ENCODE measurements around the gene CLEC2B.

The CLEC2B gene

GRCh38 chr12:9881246-9881645 lies 12.1 kb upstream of the CLEC2B start, which contains the start of gene KLRF2:
TSS of gene KLRF2 (plus strand) at chr12:9881489. CDS start at chr12:9881596, 107 bp downstream.
- POLR2A ChIA-PET: no interaction called here

More at GRCh38 chr12:9881246-9881645, 12.1 kb upstream of the CLEC2B start, which contains the start of gene KLRF2:
- no peak within 1 kb of the TSS for H3K27ac ChIP-seq (ENCODE audit: extremely low read depth, low read depth, low read length)
- no peak within 1 kb of the TSS for H3K4me3 ChIP-seq (ENCODE audit: low read depth, low read length)
- no peaks in the 10 kb centered on the region for H3K9me3 ChIP-seq (ENCODE audit: control insufficient read depth, insufficient read depth, low read depth, low read length)
- CTCF ChIA-PET: no interaction called here
- no peaks in the 10 kb centered on the region for H3K36me3 ChIP-seq (ENCODE audit: control insufficient read depth in 2 of 2, insufficient read depth in 1 of 2, low read length in 2 of 2)
- H3K4me1 ChIP-seq (ENCODE audit: control insufficient read depth, insufficient read depth, low read length): no peaks in the 10 kb centered on the region
- TF ChIP-seq, protein P1, sequence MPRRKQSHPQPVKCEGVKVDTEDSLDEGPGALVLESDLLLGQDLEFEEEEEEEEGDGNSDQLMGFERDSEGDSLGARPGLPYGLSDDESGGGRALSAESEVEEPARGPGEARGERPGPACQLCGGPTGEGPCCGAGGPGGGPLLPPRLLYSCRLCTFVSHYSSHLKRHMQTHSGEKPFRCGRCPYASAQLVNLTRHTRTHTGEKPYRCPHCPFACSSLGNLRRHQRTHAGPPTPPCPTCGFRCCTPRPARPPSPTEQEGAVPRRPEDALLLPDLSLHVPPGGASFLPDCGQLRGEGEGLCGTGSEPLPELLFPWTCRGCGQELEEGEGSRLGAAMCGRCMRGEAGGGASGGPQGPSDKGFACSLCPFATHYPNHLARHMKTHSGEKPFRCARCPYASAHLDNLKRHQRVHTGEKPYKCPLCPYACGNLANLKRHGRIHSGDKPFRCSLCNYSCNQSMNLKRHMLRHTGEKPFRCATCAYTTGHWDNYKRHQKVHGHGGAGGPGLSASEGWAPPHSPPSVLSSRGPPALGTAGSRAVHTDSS (tag by site-specific recombination; IDR thresholded peaks at IDR 0.05): no peak
- TF ChIP-seq PRDM2 (tag by site-specific recombination; IDR thresholded peaks at IDR 0.05; ENCODE audit: borderline replicate concordance) (no peak), EGR2 (tag by site-specific recombination; IDR thresholded peaks at IDR 0.05; ENCODE audit: low read depth) (no peak), ZNF610 (tag by site-specific recombination; IDR thresholded peaks at IDR 0.05; ENCODE audit: borderline replicate concordance) (no peak), ZNF707 (tag by site-specific recombination; IDR thresholded peaks at IDR 0.05) (no peak), ZNF530 (tag by site-specific recombination; IDR thresholded peaks at IDR 0.05; ENCODE audit: low read depth) (no peak), KLF1 (tag by site-specific recombination; IDR thresholded peaks at IDR 0.05) (no peak), SCRT1 (tag by site-specific recombination; IDR thresholded peaks at IDR 0.05; ENCODE audit: borderline replicate concordance) (no peak), ZNF23 (tag by site-specific recombination; IDR thresholded peaks at IDR 0.05; ENCODE audit: borderline replicate concordance) (no peak), ZNF26 (tag by site-specific recombination; IDR thresholded peaks at IDR 0.05) (no peak), ZBTB20 (tag by site-specific recombination; IDR thresholded peaks at IDR 0.05) (no peak), ZBTB21 (tag by site-specific recombination; IDR thresholded peaks at IDR 0.05) (no peak), BCL11A (tag by site-specific recombination; IDR thresholded peaks at IDR 0.05; ENCODE audit: low read depth) (no peak), SETDB1 (IDR thresholded peaks at IDR 0.05; ENCODE audit: insufficient read length, low read length) (no peak), ZBTB1 (tag by site-specific recombination; IDR thresholded peaks at IDR 0.05) (no peak), HOXC10 (CRISPR knock-in tag; IDR thresholded peaks at IDR 0.05) (no peak)
- TF ChIP-seq, protein P2, sequence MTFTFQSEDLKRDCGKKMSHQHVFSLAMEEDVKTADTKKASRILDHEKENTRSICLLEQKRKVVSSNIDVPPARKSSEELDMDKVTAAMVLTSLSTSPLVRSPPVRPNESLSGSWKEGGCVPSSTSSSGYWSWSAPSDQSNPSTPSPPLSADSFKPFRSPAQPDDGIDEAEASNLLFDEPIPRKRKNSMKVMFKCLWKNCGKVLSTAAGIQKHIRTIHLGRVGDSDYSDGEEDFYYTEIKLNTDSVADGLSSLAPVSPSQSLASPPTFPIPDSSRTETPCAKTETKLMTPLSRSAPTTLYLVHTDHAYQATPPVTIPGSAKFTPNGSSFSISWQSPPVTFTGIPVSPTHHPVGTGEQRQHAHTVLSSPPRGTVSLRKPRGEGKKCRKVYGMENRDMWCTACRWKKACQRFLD (tag by site-specific recombination; IDR thresholded peaks at IDR 0.05): no peak
